ENCODE measurements around the gene LRIT2.

DNA sequence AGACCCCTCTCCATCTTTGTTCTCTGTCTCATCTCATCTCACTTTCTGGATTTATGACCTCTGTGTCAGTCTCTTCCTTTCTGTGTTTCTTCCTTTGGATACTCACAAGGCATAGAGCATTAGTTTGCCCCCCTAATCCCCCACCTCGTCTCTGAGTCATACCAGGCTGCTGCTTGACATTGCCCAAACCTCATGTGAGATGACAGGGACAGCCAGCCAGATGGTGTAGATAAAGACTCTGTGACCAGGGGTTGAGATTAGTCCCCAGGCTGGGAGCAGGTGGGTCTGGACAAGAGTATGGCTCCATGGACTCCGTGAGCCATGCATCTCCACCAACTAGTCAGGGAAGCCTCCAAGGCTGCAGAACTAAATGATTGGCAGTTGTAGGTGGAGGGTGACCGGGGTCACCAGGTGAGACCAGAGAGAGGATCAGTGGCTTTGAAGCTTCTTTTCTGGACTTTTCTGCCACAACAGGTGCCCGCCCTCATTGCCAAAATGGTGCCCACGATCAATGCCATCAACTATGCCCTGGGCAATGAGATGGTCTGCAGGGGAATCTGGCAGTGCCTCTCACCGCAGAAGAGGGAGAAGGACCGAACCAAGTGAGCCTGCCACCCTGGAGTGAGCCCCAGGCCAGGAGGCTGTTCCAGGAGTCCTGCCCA, 32.8 kb upstream of the LRIT2 start:
- TF ChIP-seq, protein P1, sequence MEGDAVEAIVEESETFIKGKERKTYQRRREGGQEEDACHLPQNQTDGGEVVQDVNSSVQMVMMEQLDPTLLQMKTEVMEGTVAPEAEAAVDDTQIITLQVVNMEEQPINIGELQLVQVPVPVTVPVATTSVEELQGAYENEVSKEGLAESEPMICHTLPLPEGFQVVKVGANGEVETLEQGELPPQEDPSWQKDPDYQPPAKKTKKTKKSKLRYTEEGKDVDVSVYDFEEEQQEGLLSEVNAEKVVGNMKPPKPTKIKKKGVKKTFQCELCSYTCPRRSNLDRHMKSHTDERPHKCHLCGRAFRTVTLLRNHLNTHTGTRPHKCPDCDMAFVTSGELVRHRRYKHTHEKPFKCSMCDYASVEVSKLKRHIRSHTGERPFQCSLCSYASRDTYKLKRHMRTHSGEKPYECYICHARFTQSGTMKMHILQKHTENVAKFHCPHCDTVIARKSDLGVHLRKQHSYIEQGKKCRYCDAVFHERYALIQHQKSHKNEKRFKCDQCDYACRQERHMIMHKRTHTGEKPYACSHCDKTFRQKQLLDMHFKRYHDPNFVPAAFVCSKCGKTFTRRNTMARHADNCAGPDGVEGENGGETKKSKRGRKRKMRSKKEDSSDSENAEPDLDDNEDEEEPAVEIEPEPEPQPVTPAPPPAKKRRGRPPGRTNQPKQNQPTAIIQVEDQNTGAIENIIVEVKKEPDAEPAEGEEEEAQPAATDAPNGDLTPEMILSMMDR (IDR thresholded peaks at IDR 0.05) = no peak
- TF ChIP-seq POLR2A (IDR thresholded peaks at IDR 0.05) = no peak

Data from uterus (tissue), 2 donors.